ENCODE measurements around the gene MAP3K2.

GRCh38 chr2:127256381-127256780, 131.4 kb downstream of the MAP3K2 start:
- TF ChIP-seq FOS (IDR thresholded peaks at IDR 0.05; ENCODE audit: low read depth, low read length) (no peak), CTCF (conservative IDR thresholded peaks at IDR 0.05; ENCODE audit: low read depth, low read length) (no peak), POLR2A (IDR thresholded peaks at IDR 0.05; ENCODE audit: low read depth, low read length) (no peak), RCOR1 (IDR thresholded peaks at IDR 0.05; ENCODE audit: insufficient replicate concordance, low read length) (no peak), RFX5 (IDR thresholded peaks at IDR 0.05; ENCODE audit: low read depth, low read length) (no peak), SMC3 (IDR thresholded peaks at IDR 0.05; ENCODE audit: low read depth, low read length) (no peak), NFE2L2 (IDR thresholded peaks at IDR 0.05; ENCODE audit: low read depth, low read length) (no peak), RAD21 (IDR thresholded peaks at IDR 0.05; ENCODE audit: low read length) (no peak), CEBPB (IDR thresholded peaks at IDR 0.05; ENCODE audit: low read depth, low read length) (no peak), MXI1 (IDR thresholded peaks at IDR 0.05; ENCODE audit: borderline replicate concordance, low read depth, low read length) (no peak), BHLHE40 (IDR thresholded peaks at IDR 0.05; ENCODE audit: low read depth, low read length) (no peak), MAZ (IDR thresholded peaks at IDR 0.05; ENCODE audit: borderline replicate concordance, low read depth, low read length) (no peak), CHD1 (IDR thresholded peaks at IDR 0.05; ENCODE audit: low read depth, low read length) (no peak)
- TF ChIP-seq, protein P1, sequence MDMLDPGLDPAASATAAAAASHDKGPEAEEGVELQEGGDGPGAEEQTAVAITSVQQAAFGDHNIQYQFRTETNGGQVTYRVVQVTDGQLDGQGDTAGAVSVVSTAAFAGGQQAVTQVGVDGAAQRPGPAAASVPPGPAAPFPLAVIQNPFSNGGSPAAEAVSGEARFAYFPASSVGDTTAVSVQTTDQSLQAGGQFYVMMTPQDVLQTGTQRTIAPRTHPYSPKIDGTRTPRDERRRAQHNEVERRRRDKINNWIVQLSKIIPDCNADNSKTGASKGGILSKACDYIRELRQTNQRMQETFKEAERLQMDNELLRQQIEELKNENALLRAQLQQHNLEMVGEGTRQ (IDR thresholded peaks at IDR 0.05; ENCODE audit: low read depth, low read length): no peak
